GM03348 (cell line): ENCODE data around the gene UVRAG.

Experiments used
- DNase-seq: peaks from one replicate; pipeline ENCODE4 v3.0.0; 2012; ENCODE audit warnings: low spot score

Gene UVRAG

DNA sequence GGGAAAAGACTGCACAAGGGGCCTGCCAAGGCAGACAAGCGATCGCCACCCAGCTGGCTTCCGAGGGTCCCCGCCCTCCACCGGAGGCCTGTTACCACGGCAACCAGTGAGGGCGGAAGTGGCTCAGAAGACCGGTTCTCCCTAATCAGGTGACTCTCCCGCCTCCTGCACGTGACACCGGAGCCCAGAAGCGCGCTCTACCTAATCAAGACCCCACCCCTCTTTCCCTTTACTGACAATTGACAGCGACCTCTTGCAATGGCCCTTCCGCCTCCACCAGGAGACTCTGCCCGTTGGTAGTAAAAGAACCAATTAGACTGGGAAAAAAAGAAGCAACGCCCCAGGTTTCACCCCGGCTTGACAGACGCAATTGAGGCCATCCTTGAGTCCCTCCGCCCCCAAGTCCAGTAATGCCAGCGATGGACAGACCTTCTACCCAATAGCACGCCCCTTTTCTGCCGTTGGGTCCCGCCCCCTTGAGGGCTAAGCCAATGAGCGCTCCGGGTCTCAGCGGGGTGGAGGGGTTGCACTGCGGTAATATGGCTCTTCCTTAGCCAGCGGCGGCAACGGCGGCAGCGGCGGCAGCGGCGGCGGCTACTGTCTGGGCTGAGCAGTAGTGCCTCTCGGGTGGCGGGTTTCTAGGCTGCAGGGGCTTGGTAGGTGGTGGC lies at the start of gene UVRAG:
Gene UVRAG, plus strand, starts transcription at position 534 of the 668 bp plus-strand sequence. CDS start 198 bp downstream, outside the sequence.
- DNase-seq = peak; percentile 99

DNA sequence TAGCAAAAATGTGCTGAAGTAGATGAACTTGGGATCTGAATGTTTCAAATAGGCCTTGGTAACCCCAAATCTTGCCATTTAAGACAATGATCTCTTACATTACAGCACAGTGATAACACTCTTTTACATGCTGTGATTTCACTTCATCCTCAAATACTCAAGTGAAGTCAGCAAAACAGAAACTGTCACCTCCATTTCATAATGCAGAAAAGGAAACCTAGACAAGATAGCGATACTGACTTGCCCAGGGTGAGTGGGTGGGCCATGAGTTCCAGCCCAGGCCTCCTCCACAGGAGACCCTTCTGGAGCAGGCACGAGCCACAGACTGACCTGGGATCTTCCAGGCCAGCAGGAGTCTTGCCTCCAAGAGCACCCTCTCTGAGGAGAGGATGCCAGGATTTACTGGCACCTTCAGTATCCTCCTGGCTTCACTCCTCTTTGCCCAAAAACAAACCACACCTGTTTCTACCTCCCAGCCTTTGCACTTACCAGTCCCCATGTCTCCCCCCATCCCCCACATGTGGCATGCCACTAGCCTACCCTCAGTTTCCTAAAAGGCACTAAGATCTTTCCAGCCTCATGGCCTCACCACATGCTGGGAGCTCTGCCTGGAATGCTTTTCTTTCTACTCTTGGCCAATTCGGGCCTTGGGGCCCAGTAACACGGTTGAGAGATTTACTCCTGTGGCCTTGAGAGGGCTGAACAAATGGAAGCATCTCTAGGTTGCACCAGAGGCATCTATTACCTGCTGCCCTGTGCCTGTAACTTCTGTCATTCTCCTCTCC lies 48.4 kb upstream of the UVRAG start:
- DNase-seq = no peak

DNA sequence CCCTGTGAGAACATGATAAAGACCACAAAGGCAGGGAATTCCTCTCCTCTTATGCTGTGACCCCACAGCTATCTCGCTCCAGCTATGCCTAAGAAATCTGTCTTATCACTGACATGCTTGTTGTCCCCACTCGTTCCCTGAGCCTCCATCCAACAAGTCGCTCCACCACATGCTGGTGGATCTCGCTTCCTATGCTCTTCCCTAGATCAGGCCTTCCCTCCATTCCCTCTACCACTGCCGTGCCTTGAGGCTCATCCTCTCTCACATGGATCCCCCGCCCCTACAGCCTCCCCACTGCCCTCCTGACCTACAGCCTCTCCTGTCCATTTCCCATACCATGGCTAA lies 47.8 kb upstream of the UVRAG start:
- no peak for DNase-seq

DNA sequence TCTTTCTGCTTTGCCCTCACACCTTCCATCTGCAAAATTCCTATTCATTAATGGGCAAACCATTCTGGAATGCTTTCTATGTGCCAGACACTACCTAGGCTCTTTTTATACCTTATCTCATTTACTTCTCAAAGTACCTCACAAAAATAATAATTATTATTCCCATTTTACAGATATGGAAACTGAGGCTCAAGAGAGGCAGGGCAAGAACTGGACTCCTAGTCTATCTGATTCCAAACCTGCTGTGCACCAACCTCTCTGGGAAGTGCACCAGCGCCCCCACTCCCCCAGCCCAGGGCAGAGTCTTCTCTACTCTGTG lies 47.3 kb upstream of the UVRAG start:
- no peak for DNase-seq

DNA sequence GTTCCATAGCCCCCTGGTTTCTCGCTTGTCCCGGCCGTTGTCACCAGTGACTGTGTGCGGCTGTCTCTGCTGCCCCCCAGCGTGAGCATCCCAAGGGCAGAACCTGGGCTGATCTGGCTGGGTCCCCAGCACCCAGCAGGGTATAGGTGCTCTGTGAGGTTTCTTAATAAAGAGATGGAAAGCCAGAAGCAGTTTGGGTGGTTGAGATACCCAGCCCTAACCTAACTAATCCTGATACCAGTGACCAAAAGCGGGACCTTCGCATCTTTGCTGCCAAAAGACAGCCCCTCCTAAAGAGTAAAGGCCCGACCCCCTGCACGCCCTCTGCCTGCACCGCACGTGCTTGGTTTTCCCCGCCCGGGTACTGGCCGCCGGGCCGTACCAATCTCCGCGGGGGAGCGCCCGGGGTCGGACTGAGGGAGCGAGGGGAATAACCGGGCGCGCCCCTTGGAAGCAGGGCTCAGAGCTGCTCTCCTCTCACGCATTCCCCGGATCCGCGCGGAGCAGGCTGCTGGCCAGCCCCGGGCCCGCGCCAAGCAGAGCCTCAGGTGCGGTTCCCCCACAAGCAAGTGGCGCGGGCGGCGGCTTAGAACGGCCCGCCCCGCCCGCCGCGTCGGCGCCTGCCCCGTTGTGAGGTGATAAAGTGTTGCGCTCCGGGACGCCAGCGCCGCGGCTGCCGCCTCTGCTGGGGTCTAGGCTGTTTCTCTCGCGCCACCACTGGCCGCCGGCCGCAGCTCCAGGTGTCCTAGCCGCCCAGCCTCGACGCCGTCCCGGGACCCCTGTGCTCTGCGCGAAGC lies 46.7 kb upstream of the UVRAG start, which contains the start of gene DGAT2:
Gene DGAT2, plus strand, starts transcription at position 667 of the 797 bp plus-strand sequence. CDS start 214 bp downstream, outside the sequence.
- peak; percentile 89 for DNase-seq

DNA sequence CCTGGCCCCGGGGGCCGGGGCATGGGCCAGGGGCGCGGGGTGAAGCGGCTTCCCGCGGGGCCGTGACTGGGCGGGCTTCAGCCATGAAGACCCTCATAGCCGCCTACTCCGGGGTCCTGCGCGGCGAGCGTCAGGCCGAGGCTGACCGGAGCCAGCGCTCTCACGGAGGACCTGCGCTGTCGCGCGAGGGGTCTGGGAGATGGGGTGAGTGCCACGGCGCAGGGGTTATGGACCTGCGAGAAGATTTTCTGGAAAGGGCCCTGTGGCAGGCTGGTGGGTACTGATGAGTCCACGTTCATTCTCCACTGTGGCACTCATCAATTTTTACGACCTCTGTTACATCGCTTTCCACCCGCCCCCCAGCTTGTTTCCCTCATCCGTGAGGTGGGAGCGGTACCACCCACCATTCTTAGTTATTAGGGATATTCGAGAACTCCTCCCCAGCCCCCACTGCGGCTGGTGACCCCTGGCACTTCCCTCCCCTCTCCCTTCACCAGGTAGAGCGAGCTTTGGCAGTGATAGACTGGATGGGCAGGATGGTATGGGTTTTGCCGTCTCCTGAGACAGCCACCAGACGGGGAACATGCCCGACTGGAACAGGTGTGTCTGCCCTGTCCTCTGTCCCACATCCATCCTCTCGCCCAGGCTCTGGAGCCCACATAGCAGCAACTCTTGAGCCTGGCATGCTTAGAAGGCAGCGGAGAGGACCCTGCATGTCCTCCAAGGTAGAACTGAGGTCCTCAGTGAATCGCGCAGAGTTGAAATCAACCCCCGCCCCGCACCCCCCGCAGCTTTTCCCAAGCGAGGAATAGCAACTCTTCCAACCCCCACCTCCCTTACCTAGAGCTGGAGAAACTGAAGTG lies 45.9 kb upstream of the UVRAG start:
- DNase-seq = no peak

DNA sequence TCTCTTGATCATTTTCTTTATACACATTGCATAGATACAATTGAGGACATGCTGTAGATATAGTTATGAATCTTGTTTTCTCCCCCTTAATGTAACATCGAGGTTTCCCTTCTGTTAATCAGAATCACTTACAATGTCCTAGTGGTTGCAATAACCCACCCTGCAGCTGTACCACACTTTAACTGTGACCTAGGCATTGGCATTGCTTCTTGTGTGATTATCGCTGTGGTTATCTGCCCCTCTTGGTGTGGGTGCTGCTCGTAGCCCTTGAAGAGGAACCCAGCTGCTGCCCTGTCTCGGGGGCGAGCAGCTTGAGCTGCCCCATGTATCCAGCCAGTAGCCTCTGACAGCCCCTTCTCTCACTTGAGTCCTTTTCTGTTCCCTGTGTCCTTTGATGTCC lies 44.9 kb upstream of the UVRAG start:
- no peak for DNase-seq

DNA sequence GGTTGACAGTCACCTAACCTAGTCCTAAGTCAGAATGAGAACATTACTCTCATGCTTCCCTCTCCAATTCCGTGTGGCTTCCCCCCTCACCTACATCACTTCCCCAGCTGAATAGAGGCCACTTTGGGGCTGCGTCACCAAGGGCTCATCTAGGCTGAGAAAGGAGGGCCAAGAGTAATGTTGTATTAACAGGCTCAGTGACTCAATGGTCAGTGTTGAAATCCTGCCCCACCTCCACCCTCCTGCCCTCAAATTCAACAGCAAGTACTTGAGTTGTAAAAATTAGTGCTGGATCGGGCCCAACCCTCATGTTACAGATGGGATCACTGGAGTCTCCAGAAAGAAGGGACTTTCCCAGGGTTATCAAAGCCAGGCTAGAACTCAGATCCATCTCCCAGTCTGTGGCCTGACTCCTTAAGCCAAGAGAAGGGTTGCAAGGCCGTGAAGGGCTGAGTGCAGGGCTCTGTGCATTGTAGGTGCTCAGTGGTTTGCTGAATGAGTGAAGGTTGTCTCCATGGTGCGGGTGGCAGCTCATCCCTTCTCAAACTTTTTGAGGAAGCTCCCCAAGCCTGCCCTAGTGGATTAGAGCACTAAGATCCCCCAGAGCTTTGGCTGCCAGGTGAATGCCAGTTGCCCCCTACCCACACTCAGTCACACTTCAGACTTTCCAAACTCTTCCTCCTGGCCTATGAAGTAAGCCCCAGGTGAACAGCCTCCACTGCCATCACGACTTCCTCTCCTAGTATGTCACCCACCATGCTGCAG lies 43.2 kb upstream of the UVRAG start:
- peak; percentile 74 for DNase-seq

DNA sequence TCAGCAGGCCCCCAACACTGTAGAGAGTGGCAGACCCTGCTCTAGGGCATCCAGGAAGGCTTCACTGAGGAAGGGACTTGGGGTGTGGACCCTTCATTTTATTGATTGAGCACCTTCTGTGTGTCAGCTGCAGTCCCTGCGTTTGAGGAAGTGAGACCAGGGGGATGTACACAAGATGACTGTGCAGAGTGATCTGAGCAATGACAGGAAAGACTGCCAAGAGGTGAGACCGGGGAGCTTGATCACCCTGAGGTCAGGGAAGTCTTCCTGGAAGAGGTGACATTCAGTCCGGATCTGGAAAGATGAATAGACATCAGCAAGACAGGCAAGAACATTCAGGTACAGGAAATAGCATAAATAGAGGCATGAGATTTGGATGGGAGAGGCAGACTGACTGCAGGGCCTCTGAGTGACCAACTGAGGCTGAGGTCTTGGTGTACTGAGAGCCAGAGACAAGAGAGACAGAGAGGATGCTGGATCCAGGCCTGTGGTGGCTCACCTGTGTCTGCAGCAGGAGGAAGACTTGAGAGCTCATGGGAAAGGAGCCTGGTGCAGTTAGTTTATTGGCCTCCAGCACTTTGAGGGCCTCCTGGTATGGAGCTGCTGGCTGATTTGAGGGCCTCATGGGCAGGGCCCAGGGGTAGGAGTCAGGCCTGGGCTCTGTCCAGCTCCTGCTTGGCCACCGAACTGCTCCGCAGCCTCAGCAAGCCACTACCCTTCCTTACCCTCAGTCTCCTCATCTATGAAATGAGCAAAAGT lies 41.2 kb upstream of the UVRAG start:
- DNase-seq = no peak

DNA sequence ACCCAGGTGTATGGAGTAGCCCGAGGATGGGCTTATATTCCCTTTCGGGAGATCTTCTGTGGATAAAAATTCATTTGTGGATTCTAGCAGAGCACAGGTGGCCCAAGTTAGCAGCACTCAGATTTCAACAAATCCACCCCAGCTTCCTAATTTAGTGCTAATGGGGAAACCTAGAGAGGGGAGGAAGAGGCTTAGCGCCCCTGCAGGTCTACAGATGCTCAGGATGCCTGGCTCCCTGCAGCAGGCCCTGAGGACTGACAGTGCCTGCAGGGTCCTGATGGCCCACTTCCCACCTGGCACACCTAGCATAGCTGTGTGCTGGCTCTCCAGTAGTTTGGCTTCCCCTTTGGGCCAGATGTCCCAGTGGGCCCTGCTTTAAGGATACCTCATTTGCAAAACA lies 40.0 kb upstream of the UVRAG start:
- no peak for DNase-seq

DNA sequence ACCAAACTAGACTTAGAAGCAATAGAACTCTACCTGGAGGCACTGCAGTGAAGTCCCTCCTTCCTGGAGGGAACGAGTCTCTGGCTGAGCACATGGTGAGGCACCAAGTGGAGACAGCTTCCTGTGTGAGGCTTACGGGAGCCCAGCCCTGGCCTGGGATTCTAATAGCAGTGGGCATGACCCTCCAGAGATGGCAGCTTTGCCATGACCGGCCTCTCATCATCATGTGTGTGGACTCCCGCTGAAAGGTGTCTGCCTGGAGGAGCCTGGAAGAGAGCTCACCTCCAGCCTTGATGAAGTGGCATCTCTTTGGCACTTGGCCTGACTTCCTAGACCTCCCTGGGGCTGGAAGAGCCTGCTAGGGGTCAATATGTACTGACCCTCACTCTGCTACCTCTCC lies 38.5 kb upstream of the UVRAG start:
- no peak for DNase-seq

DNA sequence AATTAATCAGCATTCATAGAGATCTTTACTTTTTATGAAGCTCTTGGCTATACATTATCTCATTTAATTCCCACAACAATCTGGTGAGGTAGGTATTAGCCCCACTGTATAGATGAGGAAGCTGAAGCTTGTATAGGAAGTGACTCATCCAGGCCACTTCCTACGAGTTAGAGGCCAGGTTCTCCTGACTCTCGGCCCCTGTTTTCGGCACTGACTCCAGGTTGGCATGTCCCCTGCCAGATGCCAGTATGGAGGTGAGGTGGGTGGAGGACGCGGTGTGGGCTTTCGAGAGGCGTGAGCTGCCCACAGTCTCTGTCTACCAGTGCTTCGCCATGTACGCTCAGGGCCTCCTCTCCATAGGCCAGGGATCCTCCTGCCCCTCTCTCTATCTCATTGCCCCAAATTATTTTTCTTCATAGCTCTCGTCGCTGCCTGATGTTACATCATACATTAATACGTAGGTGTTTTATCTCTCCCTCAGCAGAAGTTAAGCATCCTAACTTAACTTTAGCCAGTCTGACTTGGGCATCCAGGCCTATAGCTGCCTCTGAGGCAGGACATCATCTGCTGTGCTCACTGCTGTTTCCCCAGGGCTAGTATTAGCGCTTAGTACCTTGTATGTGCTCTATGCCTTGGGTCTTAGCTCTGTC lies 37.4 kb upstream of the UVRAG start:
- DNase-seq = no peak

DNA sequence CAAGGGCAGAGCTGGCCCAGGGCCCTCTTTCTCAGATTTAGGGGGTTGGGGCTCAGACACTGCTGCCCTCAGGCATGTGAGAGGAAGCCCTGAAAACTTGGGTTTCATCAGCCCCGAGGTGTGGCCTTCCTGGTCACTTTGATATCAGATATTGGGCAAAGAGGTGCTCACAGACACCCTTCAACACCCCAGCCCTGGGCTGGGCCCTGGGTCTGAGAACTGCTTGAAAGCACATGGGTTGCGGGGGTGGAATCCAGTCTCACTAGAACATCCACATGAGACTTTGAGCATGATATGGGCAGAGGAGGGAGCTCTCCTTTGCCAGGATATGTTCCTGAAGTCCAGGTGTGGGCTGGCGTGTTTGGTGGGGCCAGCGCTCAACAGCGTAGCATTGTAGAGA lies 36.0 kb upstream of the UVRAG start:
- DNase-seq = no peak

DNA sequence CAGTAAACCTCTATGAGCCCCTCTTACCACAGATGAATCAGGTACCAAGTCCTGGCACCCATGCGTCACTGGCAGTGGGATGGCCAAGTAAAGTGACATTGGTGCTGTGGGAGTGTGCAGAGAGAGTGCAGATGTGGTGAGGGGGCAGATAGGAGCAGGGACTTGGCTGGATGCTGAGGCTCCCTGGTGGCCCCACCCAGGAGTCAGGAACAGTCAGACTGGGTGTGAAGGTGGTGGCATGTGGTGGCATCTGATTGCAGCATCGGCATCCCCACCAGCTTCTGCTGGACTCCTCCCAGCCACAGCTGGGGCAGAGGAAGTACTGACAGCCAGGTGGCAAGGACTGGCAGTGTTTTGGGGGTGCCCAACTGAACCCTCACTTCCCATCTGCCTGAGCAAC lies 35.0 kb upstream of the UVRAG start:
- no peak for DNase-seq

DNA sequence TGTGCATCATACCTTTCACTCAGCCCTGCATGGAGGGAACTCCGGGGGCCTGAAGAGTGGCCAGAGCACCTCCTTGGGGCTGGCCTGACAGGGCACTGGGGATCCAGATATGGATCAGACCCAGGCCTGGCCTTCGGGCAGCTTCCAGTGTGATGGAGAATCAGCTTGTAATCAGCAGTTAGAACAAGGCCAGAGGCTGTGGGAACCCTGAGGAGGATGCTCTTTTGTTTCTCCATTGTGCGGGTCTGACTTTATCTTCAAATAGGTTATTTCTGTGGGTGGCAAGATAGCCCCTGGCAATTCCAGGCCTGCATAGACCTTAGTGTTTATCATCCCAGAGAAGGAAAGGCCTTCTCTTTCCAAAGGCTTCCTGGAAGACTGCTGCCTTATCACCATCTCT lies 34.1 kb upstream of the UVRAG start:
- DNase-seq = no peak

DNA sequence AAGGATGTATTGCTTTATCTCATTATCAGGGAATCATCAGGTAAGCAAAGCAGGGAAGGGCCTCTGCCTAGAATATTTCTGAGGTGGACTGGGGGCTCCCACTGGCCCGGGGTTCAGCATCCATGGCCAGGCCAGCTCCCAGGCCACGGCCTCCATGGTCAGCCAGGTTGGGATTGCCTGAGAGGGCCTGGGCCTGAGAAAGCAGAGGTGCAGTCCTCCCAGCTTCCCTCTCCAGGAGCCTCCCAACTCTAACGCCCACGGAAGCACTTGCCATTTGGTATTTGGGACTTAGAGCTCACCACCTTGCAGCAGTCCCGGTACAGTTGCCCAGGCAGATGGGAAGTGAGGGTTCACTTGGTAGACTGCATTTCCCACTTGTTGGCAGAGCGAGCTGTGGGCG lies 33.7 kb upstream of the UVRAG start:
- no peak for DNase-seq

DNA sequence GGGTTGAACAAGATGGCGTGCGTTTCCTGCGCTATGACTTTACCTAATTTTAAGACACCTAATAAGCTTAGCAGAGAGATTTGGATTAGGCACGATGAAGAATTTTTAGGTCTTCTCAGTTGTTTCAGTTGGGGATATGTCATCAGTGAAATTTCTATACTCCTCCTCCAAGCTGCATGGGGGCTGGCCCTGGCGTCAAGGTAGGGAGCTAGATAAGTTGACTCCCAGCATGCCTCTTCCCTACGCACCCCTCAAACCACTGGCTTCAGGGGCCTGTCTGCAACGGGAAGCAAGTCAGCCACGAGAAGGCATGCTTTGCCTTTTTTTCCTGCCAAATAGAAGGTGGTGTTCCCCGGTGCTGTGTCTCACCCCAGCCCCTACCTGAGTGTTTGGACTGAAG lies 33.2 kb upstream of the UVRAG start:
- no peak for DNase-seq

DNA sequence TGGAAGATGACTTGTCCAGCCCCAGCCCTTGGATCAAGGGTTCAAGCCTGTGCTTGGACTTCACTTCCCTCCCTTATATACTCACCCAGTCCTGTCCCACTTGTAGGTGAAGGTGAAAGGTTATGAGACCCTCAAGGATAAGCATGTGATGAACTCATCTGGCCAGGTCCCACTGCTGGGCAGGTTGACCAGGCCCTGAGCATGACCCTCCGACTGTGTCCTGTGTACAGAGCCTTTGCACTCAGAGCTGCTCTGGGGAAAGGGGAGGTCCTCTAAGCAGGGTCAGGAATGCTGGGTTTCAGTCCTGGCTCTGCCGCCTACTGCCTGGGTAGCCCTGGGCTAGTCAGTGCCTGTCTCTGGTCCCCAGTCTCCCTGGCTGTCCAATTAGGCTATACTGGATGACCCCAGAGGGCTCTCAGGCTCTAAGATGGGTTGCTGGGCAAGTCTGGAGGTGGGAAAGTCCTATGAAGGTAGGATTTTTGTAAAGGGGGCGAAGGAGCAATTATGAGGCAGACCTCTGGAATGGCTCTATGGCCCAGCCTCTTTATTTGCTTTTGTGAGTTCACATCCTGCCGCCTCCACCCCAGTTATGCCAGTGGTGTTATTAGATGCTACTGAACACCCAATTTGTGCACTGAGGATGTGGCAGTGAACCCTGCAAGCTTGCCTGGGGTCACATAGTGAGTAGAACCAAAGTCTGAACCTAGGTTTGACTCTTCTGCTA lies 32.3 kb upstream of the UVRAG start:
- DNase-seq = no peak

DNA sequence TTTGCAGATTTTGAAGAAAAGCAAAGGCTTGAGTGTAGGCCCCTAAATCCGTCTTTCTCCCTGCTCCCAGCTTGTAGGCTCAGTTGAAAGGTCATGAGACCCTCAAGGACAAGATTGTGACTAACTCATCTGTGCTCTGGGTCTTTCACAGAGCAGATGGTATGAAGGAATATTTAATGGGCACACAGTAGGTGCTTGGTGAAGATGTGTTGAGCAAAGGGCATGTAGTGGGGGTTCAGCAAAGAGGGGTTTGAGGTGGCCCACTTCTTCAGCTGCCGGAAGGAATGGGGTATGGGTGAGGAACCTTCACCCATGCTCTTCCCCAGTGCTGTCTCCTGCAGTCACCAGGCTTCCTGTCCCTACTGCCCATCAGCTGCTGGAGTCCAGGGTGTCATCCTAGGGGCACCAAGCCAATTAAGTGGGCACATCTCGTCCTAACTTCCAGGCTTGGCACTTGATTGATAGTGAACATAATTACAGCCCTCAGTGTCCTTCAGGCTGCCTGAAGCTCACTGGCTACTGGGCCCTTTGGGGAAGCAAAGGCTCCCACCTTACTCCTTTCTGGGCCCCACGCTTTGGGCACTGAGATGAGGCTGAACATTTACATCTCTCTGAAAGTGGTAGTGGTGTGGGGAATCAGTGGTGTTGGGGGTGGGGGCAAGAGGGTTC lies 31.5 kb upstream of the UVRAG start:
- no peak for DNase-seq
